NCI-H1436 (cell line): ENCODE data around the gene FHAD1.

Experiments
- DNase-seq: peaks from one replicate; lab custom pipeline; 2025; lab: John Stamatoyannopoulos, UW

The FHAD1 gene

DNA sequence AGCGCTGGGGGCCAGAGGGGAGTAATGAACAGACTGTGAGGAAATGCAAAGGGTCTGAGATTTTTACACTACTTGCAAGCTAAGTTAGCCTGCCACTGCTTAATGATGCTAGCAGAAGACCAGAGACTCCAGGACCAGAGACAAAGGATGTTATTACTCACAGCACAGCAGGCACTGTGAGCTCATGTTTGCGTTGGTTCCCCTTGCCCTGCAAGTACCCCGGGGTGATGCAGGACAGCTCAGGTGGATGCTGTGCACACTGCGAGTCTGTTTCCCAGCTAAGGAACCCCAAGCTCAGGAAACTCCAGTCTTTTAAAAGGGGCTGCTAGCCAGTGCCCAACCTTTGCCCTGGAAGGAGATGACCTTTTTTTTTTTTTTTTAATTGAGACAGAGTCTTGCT, 1.2 kb downstream of the FHAD1 start:
- no peak for DNase-seq

DNA sequence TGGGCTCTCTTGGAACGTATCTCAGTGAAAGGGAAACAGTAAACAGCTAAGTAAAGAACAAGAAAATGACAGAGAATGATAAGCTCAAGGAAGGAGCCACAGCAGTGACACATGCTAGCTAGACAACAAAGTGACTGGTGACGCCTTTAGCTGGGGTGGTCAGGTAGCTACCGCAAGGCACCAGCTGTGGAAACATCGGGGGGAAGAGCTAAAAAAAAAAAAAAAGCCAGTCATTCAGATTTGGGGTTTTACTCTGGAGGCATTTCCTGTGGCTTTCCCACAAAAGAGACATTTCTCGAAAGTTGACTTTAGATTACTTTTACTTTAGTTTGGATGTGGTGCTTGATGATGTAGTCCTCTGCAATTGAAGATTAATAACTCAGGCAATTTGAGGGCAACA, 2.1 kb downstream of the FHAD1 start:
- DNase-seq, result no peak

DNA sequence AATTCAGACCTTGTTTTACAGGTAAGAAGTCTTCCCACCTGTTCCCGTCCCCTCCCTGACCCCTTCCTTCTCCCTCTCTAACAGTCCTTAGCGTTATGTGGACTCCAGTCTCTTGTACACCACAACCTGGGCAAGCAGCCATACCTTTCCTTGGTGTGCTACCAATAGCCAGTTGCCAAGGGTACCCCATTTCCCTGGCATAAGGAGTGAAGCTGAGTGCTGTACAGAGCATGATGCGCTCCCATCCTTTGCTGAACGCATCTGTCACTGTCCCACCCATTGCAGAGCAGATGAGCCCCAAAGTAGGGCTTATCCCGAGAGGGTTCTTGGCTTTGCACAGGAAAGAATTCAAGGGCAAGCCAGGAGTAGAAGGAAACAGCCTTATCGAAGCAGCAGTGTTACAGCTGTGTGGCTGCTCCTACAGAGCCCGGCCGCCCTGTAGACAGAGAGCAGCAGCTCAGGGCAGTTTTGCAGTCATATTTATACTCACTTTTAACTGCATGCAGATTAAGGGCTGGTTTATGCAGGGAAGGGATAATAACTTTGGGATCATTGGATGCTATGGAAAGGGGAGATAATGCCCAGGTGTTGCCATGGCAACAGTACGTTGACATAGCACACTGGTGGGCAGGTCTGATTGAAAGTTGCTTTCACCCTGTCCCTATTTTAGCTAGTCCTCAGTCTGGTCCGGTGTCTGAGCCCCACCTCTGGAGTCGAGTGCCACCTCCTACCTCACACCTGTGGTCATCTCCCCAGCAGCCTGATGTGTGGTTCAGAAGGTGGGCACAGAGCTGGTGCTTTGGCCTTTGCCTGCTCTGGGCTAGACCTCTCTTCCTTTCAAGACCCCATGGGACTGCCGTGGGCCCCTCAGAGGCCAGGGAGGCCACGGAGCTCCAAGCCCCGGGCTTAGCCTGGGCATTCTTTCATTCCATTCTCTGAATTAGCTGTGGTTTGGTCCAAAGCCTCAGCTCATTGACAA, 5.1 kb downstream of the FHAD1 start:
- no peak for DNase-seq

DNA sequence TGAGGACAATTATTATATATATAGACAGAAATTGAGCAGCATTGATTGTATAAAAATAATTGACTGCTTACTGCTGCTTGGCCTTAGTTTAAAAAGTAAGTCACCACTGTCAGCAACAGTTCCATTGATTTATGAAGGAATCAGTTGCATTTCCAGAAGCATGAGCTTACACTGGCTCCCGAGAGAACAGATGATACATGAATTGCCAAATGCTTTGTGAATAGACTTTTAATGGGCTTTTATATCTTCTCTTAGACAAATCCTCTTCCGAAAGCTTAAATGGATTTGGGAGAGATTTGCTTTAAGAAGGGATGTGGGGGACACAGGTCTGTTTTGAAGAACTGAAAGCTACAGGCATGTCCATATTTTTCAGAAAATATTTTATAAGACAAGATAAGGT, 7.5 kb downstream of the FHAD1 start:
- DNase-seq, result no peak

DNA sequence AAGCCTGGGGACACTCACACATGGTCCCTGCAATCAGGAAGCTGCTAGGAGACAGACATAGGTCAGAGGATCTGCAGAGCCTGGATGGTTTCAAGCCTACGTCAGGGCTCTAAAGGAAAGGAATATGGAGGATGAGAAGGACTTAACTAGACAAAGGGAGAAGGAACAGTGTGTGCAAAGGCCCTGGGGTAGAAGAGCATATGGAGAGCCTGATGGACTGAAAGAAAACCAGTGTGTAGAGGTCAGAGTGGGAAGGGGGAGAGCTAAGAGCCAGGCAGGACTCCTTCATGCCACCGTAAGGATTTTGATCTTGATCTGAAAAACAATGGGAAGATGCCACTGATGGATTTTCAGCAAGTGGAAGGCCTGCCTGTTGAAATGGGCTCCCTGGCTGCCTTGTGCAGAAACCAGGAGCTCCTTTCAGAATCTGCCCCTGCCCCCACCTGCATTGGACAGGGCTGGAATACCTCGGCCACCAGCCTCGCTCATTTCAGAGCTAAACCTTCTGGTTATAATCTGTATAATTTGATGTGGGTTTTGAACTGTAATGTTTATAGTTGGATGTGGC, 8.6 kb downstream of the FHAD1 start:
- no peak for DNase-seq

DNA sequence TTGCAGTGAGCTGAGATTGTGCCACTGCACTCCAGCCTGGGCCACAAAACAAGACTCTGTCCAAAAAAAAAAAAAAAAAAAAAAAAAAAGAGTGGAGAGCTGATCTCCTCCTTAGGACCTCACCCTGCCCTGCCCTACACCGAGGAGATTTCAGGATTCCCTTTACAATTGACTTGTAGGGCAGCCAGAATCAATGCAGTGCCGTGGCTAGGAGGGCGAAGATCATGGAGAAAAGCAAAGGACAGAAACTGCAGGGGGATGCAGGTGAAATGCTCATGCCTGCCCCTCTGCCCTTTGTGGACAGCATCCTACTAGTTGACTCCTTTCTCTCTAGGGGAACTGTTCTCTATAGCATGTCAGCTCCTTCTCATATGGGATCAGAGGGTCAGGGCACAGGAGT, 9.6 kb downstream of the FHAD1 start:
- no peak for DNase-seq

DNA sequence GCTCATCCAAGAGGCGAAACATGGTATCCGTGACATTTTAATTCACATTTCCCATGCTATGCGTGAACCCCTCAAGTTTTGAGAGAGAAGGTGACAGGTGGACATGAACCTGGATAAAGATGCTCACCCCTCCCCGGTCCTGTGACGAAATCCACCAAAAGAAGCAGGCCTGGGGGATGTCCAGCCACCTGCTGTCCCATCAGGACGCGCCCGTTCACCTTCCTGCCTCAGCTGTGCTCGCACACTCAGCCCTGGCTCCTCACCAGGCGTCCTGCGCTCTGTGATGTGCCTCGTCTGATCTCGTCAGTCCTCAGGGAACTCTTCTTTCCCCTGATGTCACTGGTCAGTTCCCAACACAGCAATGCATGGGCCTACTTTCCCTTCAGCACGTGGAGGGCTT, 10.3 kb downstream of the FHAD1 start:
- DNase-seq, result no peak

DNA sequence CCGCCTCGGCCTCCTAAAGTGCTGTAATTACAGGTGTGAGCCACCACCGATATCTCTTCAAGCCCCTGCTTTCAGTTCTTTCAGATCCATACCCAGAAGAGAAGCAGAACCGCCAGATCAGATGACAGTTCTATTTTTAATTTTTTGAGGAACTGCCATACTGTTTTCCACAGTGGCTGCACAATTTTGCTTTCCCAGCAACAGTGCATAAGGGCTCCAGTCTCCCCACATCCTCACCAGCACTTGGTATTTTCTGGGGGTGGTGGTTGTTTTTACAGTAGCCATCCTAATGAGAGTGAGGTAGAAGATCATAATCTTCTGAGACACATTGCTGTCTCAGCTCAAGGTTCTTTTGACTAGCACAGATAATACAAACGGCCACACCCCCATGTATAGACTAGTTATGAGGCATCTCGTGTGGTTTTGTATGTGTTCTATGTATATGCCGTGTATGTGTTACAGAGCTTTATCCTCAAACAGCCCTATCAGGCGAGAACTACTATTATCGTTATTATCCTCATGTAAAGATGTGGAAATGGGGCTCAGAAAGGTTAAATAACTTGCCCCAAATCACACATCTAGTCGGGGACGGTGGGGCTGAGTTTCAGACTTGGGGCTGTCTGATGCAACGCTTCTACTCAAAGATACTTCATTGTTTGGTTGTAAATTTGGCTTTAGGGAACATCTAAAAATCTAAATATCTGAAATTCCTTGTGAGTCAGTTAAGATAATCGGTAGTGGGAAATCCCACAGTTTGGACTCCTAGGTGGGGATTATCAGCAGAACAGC, 12.0 kb downstream of the FHAD1 start:
- DNase-seq, result no peak

DNA sequence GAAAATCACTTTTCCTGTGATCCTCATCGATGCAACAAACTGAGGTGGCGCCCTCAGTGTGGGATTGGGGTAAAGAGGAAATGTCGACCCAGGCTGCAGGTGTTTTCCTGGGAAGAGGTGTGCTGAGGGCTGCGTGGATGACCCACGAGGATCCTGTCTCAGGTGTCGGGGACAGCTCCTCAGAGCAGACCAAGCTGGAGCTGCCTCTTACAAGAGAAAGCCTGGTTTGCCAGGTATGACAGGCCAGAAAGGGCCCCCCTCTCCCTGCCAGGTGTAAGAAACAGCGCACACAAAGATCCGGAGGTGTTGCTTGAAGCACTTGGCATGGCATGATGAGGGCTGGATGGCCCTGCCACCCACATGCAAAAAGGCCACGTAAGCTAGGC, 12.6 kb downstream of the FHAD1 start:
- no peak for DNase-seq

DNA sequence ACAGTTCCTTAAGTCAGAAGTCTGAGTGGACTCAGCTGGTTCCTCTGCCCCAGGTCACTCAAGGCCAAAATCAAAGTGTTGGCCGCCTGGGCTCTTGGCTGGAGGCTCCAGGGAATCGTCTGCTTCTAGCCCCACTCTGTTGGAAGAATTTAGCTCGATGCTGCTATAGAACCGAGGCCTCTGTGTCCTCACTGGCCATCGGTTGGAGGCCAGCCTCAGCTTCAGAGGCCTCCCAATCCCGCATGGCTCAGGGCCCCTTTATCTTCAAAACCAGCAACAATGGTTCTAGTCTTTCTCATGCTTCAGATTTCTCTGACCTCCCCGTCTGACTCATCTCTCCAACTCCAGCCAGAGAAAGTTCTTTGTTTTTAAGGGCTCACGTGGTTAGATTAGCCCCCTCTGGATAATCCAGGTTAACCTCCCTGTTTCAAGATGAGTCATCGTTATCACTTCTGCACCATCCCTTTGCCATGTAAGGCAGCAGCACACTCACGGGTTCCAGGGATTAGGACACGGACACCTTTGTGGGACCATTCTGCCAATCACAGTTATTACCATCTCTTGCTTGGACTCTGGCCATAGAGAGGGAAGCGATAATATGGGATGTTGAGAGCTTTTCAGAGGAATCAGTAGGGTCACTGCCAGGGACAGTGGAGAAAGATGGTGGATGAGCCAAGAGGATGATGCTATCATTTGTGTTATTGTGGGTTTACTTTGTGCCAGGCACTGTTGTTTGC, 13.6 kb downstream of the FHAD1 start:
- DNase-seq, result no peak

DNA sequence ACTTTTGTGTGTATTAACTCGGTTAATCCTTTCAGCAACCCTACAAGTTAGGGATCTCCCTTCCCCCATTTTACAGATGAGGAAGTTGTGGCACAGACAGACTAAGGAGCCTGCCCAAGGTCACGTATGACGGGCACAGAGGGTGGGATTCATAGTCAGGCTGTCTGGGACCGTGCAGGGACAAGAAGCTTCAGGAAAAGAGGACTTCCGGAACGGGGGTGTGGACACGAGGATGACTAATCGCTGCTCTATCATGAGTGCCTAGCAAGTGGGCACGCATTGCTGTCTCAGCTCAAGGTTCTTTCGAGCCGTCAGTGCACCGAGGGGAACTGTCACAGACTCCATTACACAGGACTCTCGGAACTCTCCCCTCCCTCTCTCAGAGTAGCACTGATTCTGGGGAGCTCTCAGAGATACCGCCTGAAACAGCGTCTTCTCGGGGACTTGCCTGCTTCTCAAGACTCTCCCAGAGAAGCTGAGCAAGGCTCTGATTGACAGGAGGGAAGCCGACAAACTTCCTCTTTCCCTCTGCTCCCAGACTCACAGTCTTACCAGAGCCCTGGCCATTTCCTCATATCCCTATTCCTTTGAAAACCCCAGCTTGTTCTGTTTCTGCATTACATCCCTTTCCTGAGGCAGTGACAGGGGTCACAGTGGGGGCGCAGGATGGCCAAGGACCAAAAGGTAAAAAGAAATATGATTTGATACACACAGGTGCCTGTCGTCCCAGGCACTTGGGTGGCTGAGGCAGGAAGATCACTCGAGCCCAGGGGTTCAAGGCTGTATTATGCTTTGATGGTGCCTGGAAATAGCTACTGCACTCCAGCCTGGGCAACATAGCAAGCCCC, 14.4 kb downstream of the FHAD1 start:
- DNase-seq, result no peak

DNA sequence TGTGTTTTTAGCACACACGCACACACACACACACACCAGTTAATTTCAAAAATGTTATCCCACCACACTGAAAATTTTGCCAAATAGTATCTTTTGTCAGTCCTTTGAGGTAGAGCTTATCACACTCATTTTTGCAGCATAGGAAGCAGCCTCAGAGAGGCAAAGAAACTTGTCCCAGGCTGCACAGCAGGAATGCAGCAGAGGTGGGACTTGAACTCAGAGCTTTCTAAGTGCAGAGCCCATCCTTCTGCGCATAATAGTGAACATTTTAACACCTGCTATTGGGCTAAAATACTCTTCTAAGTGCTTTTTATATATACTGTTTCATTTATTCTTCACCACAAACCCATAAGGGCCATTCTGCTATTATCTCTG, 15.0 kb downstream of the FHAD1 start:
- DNase-seq, result no peak

DNA sequence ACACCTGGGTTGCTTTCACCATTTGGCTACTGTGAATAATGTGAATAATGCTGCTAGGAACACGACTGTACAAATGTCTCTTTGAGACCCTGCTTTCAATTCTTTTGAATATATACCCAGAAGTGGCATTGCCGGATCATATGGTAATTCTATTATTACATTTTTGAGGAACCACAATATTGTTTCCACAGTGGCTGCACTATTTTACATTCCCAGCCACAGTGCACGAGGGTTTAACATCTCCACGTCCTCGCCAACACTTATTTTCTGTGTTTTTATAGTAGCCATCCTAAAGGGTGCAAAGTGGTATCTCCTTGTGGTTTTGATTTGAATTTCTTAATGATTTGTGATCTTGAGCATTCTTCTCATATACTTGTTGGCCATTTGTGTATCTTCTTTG, 15.7 kb downstream of the FHAD1 start:
- DNase-seq, result no peak

DNA sequence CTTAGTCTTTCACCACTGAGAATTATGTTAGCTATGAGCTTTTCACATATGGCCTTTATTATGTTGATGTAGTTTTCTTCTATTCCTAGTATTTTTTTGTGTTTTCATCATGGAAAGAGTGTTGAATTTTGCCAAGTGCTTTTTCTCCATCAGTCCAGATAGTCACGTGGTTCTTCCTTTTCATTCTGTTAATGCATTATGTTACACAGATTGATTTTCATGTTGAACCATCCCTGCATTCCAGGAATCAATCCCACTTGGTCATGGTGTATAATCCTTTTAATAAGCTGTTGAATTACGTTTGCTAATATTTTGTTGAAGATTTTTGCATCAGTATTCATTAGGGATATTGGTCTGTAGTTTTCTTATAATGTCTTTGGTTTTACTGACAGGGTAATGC, 17.7 kb downstream of the FHAD1 start:
- DNase-seq, result no peak

DNA sequence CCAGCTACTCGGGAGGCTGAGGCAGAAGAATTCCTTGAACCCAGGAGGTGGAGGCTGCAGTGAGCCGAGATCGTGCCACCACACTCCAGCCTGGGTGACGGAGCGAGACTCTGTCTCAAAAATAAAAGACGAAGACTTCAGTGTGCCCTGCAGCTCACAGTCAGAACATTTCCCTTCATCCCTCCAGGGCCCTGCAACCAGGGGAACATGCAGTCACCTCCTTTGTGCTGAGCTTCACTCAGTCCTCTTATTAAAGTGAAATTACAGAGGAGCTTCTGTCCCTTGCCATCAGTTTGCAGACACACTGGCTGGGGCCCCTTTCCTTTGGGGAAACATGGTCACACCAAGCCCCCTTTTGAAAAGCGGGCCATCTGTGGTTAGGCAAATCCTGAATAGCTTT, 24.2 kb downstream of the FHAD1 start:
- no peak for DNase-seq

DNA sequence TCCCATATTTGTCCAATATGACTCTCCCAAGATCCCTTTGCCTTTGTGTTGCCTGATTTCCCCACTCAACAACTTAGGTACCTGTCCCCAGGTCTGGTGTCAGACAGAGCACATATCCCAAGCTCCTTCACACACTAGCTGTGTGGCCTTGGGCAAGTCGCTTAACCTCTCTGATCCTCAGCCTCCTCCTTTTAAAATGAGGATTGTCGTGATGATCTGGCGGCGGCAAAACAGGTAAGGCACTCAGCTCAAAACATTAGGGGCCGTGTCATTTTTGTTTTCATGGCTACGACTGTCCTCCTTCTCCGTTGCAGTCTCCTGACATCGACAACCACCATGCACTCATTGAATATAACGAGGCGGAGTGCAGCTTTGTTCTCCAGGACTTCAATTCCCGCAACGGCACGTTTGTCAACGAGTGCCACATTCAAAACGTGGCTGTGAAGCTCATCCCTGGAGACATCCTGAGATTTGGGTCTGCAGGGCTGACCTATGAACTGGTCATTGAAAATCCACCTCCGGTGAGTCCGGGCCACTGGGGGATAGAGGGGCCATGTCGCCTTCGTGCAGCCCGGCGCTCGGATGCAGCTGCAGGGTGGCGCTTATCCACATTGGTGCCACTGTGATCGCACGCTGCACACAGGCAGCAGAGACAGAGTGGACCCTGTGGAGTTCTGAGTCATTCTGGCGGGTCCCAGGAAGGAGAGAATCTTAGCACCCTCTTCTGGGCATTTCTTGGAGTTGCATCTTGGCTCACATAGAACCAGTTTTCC, 25.2 kb downstream of the FHAD1 start:
- peak; percentile 73 for DNase-seq

DNA sequence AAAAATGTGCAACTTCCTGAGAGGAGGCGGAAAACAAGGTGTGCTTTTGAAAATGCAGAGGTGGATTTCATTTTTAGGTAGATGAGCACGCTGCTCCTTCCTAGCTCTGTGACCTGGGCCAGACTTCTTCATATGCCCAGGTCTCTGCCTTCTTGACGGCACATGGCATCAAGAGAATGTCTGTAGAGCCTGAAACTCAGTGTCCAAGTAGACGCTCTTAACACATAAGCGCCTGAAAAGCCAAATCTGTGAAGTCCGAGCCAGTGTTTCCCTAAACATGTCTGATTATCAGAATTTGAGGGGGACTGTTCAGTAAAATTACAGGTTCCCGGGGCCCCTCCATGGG, 25.7 kb downstream of the FHAD1 start:
- DNase-seq, result no peak

DNA sequence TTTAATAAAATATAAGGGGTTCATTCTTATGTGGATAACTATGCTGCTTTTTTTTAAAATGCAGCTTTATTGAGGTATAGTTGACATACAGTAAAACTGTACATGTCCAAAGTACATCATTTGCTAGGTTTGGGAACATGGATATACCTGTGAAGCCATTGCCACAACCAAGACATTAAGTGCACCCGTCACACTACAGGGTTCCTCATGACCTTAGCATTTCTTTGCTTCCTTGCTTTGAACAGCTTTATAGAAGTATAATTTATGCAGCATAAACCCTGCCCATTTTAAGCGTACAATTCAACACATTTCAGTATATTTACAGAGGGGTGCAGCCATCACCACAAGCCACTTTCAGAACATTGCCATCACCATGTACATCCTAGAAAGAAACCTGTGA, 26.3 kb downstream of the FHAD1 start:
- no peak for DNase-seq

DNA sequence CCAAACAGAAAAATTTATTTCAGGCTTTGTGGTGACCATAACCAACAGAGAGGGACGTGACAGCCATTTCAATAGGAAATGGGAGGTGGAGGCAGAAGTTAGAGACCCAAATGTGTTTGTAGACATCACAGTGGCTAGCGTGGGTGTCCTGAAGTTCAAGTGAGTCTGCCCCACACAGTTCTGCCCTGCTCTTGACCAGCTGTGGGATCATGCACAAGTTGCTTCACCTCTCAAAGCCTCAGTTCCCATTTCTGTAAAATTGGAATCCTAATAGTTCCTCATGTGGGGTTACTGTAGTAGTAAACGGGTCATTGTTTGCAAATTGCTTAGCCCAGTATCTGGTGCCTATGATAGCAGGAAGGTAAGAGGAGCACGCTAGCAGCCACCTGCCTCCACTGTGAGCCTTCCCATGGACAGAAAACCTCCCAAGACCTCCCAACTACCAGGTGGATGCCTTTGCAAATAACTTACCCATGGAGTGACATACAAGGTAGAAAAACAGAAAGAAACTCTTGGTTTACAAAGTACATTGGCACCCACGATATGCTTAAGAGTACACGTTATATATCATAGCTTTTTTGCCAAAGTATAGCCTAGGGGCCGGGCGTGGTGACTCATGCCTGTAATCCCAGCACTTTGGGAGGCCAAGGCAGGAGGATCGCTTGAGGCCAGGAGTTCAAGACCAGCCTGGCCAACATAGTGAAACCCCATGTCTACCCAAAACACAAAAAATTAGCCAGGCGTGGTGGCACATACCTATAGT, 29.1 kb downstream of the FHAD1 start:
- no peak for DNase-seq
